Effector memory CD8-positive, alpha-beta T cell (primary cell): ENCODE results near the gene TMEM271.

ENCODE experiments used
- ATAC-seq: fragments of 150-1000 bp; cut with Tn5 transposase; replicated peaks from 2 replicates; pipeline ENCODE4 v1.10.0; 2021; ENCODE audit warnings: mild to moderate bottlenecking, moderate library complexity
- DNase-seq, 3 experiments: peaks; one replicate each; pipeline ENCODE4 v3.0.0; 2021
- H3K27ac Mint-ChIP-seq, 2 donors: one replicate each; pipeline ENCODE4 v1.8.0; 2022; ENCODE audit warnings: mild to moderate bottlenecking in 2 of 2, mixed read lengths in 2 of 2, moderate library complexity in 2 of 2
- H3K27me3 Mint-ChIP-seq, 2 donors: one replicate each; pipeline ENCODE4 v1.8.0; 2022; ENCODE audit warnings: mixed read lengths in 2 of 2
- H3K36me3 Mint-ChIP-seq: one replicate; pipeline ENCODE4 v1.8.0; 2022; ENCODE audit warnings: mild to moderate bottlenecking, moderate library complexity, mixed read lengths; ENCODE audit not compliant: insufficient read depth
- H3K4me1 Mint-ChIP-seq, 2 donors: one replicate each; pipeline ENCODE4 v1.8.0; 2022; ENCODE audit warnings: low read depth in 2 of 2, mixed read lengths in 2 of 2
- H3K4me3 Mint-ChIP-seq, 2 donors: one replicate each; pipeline ENCODE4 v1.8.0; 2022; ENCODE audit warnings: mild to moderate bottlenecking in 2 of 2, mixed read lengths in 2 of 2, moderate library complexity in 2 of 2
- H3K9me3 Mint-ChIP-seq, 2 donors: one replicate each; pipeline ENCODE4 v1.8.0; 2022; ENCODE audit warnings: mixed read lengths in 2 of 2

The TMEM271 gene

DNA sequence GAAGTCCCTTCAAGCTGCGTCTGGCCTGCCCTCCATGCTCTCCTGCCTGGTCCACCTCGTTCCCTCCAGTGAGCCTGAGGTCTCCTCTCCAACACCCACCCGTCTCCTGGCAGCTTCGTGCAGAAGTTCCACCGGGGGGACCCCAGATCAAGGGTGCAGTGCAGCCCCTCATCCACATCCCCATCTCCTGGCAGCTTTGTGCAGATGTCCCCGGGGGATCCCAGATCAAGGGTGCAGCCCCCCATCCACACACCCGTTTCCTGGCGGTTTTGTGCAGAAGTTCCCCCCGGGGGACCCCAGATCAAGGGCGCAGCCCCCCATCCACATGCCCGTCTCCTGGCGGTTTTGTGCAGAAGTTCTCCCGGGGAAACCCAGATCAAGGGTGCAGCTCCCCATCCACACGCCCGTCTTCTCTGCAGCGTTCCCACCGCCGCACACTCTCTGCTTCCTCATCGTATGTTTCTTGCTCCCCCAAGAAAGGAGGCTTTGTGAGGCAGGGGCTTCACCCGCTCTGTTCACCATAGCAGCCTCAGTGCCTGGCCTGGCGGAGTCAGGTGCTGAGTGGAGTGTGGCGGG, 41.4 kb downstream of the TMEM271 start:
- Mint-ChIP-seq H3K36me3 (peaks cover 10% of the 10 kb centered on the region), H3K27me3 (no peaks in the 10 kb centered on the region), H3K9me3 (no peaks in the 10 kb centered on the region), H3K27ac (no peak overlapping the region), H3K4me3 (no peak overlapping the region), H3K4me1 (peaks cover 3 to 7% of the 10 kb centered on the region in 2 donors)
- DNase-seq: no peak
- no peak for ATAC-seq

DNA sequence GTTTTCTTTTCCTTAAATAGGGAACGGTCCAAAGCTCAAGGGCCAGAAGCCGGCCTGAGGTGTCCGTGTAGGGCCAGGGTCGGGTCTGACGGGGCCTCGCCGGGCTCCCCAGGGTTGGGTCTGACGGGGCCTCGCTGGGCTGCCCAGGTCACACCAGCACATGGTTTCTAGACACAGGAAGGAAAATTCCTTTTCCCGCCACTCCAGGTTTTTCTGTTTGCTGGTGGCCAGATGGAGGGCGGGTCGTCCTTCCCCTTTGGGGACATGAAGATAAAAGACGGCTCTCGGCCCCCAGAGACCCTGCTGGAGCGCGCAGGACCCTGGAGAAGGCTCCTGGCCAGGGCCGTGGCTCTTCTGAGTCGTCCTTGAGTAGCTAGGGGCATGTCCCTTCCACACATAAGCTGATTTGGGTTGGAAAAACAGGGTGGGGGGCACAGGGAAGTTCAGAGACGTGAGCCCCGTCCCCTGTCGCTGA, 42.0 kb downstream of the TMEM271 start:
- Mint-ChIP-seq H3K27ac (no peak overlapping the region), H3K4me1 (peaks cover 3 to 9% of the 10 kb centered on the region in 2 donors), H3K27me3 (no peaks in the 10 kb centered on the region), H3K36me3 (peaks cover 10% of the 10 kb centered on the region), H3K4me3 (no peak overlapping the region), H3K9me3 (no peaks in the 10 kb centered on the region)
- DNase-seq (no peak), ATAC-seq (no peak)

DNA sequence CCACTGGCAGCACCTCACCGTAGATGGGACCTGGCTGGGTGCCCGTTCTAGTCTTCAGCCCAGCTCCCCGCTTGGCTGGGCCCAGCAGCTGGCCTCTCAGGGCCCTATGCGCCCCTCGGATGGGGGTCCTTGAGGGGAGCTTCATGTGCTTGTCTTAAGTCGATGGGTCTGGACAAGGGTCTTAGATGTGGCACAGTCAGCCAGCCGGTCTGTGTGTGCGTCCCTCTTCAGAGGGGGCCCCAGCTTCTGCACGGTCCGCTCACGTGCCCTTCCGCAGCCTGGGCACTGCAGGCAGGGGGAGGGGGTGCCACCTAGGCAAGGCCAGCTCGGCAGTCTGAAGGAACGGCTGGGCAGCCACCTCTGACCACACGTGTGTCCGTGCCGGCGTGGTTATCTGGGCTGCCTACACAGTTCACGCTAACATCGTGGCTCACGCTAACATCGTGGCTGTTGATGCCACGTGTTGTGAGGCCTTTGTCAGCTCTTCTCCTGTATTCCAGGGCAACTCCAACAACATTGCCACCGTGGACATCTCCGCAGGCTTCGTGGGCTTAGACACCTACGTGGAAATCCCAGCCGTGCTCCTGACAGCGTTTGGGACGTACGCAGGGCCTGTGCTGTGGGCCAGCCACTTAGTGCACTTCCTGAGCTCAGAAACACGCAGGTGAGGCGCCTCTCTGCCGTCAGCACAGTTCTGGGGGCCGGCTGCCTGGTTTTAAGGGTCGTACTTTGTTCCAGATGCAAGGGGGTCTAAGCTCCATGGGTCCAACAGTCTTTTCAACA, 42.6 kb downstream of the TMEM271 start:
- H3K4me3 Mint-ChIP-seq: no peak overlapping the region
- no peak overlapping the region for H3K27ac Mint-ChIP-seq
- H3K9me3 Mint-ChIP-seq: no peaks in the 10 kb centered on the region
- no peaks in the 10 kb centered on the region for H3K27me3 Mint-ChIP-seq
- ATAC-seq (no peak), DNase-seq (no peak)
- H3K36me3 Mint-ChIP-seq: peaks cover 7% of the 10 kb centered on the region
- H3K4me1 Mint-ChIP-seq: peaks cover 6 to 11% of the 10 kb centered on the region in 2 donors

DNA sequence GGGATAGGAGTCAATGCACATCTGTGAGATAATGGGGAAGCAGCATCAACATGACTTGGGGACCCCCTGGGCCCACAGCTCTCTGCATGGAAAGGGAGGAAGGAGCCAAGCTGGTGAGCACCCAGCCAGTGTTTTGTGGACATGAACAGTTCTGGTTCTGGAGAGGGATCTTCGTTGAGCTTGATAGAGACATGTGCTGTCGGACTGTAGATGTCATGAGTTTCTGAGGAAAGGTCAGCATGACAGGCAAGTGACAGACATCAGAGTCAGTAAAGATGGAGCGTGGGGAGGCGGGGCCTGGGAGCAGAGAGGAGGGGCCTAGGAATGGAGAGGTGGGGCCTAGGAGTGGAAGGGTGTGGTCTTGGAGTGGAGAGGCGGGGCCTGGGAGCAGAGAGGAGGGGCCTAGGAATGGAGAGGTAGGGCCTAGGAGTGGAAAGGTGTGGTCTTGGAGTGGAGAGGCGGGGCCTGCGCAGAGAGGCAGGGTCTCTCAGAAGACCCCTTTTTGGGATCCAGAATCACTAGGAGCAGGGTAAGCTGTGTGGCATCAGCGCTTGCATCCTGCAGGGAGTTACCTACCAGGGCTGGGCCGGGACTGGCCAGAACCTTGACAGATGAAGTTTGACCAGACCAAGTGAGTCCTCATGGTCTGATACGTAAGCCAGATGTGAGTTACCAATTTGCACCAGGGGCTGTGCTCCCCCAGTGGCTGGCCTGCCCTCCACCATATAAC, 43.3 kb downstream of the TMEM271 start:
- ATAC-seq (no peak), DNase-seq (no peak)
- Mint-ChIP-seq H3K9me3 (no peaks in the 10 kb centered on the region), H3K27ac (peak overlapping the region; percentile 8 to 19), H3K27me3 (no peaks in the 10 kb centered on the region), H3K4me3 (no peak overlapping the region), H3K36me3 (peaks cover 7% of the 10 kb centered on the region), H3K4me1 (peaks cover 7 to 11% of the 10 kb centered on the region in 2 donors)

DNA sequence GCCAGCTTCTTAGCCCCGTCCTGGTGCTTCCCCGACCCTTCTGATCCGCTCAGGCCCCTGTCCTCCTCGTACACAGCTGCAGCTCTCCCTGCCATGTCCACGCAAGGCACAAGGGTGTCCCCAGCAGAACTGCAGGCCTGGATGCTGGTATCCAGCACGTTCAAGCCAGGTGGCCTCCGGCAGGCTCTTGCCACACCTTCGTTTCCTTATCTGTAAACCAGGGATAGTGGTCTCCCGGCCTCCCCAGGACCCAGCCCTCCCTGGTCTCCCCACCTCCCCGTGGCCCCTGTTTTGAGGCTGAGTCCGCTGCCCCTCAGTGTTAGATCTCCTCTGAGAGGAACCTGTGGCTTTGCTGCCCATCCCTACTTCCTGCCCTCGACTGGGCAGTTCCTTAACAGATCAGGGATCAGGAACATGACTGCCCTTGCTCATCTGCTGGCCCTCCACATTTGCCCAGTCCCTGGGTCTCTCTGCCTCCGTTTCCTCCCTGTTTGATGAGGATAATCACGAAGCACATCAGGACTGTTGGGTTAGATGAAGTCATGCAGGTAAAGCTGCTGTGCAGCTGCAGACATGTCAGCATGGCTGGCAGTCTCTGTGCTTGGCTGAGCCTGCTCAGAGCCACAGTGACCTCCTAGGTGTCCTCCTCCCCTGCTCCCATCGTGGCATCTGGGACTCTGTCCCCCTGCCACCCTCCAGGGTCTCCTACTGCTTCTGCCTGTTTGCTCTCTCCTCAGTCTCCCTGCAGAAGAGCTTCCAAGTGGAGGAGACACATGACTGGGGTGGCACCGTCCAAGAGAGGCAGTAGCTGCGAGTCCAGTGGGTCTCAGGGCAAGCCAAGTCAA, 44.2 kb downstream of the TMEM271 start:
- Mint-ChIP-seq H3K27me3 (no peaks in the 10 kb centered on the region), H3K27ac (peak overlapping the region; percentile 8 to 19), H3K4me3 (no peak overlapping the region), H3K9me3 (no peaks in the 10 kb centered on the region), H3K36me3 (peaks cover 7% of the 10 kb centered on the region), H3K4me1 (peaks cover 7 to 11% of the 10 kb centered on the region in 2 donors)
- ATAC-seq (no peak), DNase-seq (no peak)

DNA sequence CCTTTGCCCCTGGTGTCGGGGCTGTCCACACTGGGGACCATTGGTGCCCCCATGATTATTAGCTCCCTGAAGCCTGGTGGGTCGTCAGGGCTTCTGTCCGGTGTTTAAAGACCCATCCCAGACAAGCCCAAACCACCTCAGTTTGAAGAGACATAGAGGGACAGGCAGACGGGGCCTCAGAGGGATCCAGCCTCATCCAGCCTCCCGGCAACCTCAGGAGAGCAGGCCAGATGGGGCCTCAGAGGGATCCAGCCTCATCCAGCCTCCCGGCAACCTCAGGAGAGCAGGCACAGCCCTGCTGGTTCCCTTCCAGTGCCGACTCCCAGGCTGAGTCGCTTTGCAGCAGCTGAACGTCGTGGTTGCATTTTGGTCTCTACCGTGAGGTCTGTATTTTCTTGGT, 45.0 kb downstream of the TMEM271 start:
- no peak overlapping the region for H3K4me3 Mint-ChIP-seq
- ATAC-seq (no peak), DNase-seq (no peak)
- H3K27me3 Mint-ChIP-seq: no peaks in the 10 kb centered on the region
- H3K27ac Mint-ChIP-seq: no peak overlapping the region
- peaks cover 7 to 11% of the 10 kb centered on the region in 2 donors for H3K4me1 Mint-ChIP-seq
- H3K9me3 Mint-ChIP-seq: no peaks in the 10 kb centered on the region
- peaks cover 12% of the 10 kb centered on the region for H3K36me3 Mint-ChIP-seq

DNA sequence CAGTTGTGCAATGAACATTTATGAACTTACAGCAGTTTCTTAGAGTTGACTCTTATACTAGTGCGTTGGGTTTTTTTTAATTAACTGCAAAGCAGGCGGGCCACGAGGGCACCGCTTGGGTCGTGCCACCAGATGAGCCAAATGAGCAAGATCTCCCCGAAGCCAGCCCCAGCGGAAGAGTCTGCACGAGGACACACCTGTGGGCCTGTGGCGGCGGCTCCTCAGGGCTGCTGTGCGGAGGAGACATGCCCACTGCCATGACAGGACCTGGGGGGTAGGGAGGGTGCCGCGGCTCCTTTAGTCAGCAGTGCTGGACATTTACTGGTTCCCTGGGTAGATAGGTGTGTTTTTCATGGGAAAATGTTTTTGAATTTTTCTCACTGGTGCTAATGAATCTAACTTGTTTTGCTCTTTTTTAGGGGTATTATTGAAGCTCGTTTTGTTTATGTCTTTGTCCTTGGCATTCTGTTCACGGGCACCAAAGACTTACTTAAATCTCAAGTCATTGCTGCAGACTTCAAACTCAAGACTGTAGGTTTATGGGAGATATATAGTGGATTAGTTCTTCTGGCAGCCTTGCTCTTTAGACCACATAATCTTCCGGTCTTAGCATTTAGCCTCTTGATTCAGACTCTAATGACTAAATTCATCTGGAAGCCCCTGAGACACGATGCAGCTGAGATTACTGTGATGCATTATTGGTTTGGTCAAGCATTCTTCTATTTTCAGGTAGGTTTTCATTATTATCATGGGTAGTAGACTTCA, 45.9 kb downstream of the TMEM271 start:
- no peak overlapping the region for H3K4me3 Mint-ChIP-seq
- DNase-seq (no peak), ATAC-seq (no peak)
- peaks cover 7 to 11% of the 10 kb centered on the region in 2 donors for H3K4me1 Mint-ChIP-seq
- no peak overlapping the region for H3K27ac Mint-ChIP-seq
- no peaks in the 10 kb centered on the region for H3K9me3 Mint-ChIP-seq
- H3K27me3 Mint-ChIP-seq: no peaks in the 10 kb centered on the region
- H3K36me3 Mint-ChIP-seq: peaks cover 15% of the 10 kb centered on the region

DNA sequence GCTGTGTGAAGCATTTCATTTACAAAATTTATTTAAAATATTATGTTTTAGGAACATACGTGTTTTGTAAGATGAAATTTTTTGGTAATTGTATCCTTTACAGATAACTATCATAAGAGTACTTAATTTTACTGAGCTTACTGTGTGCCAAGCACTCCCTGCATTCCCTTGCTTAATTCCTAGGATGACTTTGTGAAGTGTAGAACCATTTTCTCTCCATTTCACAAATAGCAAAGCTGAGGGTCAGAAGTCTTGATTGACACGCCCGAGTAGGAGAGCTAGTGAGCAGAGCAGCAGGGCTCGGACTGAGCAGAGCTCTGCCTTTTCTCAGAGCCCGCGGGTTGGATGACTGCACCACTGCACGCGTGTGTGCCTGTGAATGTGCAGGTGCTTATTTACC, 46.5 kb downstream of the TMEM271 start:
- Mint-ChIP-seq H3K36me3 (peaks cover 22% of the 10 kb centered on the region), H3K27me3 (no peaks in the 10 kb centered on the region), H3K4me3 (no peak overlapping the region), H3K9me3 (no peaks in the 10 kb centered on the region), H3K4me1 (peaks cover 7 to 11% of the 10 kb centered on the region in 2 donors), H3K27ac (no peak overlapping the region)
- ATAC-seq (no peak), DNase-seq (no peak)

DNA sequence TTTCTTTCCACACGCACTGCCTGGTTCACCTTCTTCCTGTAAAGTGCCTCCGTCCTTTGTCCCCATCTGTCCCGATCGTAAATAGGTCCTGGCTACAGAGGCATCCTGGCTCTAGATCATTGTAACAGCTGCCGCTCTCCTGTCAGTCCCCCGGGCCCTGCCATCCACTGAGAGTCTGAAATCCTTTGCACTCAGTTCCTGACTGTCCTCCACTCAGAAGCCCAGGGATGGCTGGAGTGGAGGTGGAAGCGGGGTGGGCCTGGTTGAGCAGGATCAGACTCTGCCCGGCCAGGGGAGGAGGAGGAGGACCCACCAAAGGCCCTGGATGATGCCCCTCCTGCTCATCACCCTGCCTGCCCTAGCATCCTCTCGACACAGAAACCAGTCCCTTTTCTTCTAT, 47.3 kb downstream of the TMEM271 start:
- DNase-seq (no peak), ATAC-seq (no peak)
- peak overlapping the region in 1 of 2 donors; percentile 29 for H3K27ac Mint-ChIP-seq
- H3K4me3 Mint-ChIP-seq: no peak overlapping the region
- peaks cover 7 to 11% of the 10 kb centered on the region in 2 donors for H3K4me1 Mint-ChIP-seq
- H3K36me3 Mint-ChIP-seq: peaks cover 26% of the 10 kb centered on the region
- H3K9me3 Mint-ChIP-seq: no peaks in the 10 kb centered on the region
- H3K27me3 Mint-ChIP-seq: no peaks in the 10 kb centered on the region

DNA sequence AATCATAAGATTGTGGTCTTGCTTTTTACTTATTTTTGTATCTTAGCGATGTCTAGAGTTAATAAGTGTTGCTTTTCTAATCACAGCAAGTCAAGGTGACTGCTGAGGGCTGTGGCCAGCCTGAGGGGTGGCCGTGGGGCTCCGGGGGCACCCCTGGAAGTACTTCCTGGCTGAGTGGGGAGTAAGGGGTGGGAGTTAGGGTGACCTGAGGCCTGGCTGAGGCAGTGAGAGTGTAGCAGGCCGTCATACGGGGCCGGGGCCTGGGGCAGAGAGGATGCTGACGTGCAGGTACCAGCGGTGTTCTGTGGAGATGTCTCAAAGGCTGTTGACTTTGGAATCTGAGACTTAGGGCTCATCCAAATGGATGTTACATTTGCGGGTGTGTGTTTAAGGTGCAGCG, 47.8 kb downstream of the TMEM271 start:
- no peak overlapping the region for H3K4me3 Mint-ChIP-seq
- no peak for ATAC-seq
- H3K27me3 Mint-ChIP-seq: no peaks in the 10 kb centered on the region
- H3K4me1 Mint-ChIP-seq: peaks cover 7 to 11% of the 10 kb centered on the region in 2 donors
- H3K36me3 Mint-ChIP-seq: peaks cover 31% of the 10 kb centered on the region
- H3K27ac Mint-ChIP-seq: no peak overlapping the region
- H3K9me3 Mint-ChIP-seq: no peaks in the 10 kb centered on the region
- no peak for DNase-seq

DNA sequence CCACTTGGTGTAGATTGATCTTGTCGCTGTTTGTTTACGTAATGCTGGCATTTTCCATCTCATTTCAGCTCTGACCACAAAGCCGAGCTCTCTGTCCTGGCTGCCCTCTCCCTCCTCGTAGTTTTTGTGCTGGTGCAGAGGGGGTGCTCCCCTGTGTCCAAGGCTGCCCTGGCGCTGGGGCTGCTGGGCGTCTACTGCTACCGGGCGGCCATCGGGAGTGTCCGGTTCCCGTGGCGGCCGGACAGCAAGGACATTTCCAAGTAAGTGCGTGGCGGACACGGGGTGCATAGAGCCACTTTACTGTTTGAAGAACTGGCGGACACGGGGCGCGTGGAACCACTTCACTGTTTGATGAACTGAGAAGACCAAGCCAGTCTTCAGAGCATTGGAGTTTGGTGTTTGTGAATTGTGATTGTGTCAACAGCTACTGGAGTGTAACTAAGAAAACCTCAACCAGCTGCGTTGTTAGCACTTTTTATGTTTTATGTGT, 49.1 kb downstream of the TMEM271 start:
- no peak for ATAC-seq
- Mint-ChIP-seq H3K36me3 (peaks cover 32% of the 10 kb centered on the region), H3K27me3 (no peaks in the 10 kb centered on the region), H3K27ac (peak overlapping the region; percentile 69 to 74), H3K9me3 (no peaks in the 10 kb centered on the region), H3K4me1 (peaks cover 3 to 5% of the 10 kb centered on the region in 2 donors), H3K4me3 (no peak overlapping the region)
- no peak for DNase-seq

DNA sequence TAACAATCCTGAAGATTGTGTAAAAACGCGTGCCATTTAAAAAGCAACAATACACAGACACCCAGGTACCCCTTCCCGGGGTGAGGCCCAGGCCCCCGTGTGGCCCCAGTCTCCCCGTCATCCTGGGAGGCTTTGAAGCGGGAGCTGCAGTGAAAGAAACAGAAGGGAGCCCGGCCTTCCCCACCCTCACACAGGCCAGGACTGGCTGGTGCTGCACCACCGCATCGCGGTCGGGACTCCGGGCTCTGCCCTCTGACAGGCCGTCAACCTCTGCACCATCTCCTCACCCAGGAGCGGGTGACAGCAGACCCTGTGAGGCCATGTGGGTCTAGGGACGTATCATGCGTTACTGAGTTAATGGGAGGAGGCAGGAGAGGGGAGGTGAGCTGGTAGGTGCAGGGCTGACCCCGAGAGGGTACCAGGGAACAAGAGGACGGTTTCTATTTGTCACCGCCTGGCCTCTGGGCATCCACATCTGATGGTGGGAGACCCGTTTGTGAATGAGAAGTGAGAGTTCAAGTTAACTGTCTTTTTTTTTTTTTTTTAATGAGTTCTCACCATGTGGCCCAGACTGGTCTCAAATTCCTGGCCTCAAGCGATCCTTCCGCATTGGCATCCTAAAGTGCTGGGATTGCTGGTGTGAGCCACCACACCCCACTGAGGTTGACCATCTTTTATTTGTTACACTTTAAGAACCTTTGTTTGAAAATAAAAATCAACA, 49.7 kb downstream of the TMEM271 start:
- peaks cover 3 to 5% of the 10 kb centered on the region in 2 donors for H3K4me1 Mint-ChIP-seq
- H3K4me3 Mint-ChIP-seq: no peak overlapping the region
- H3K27ac Mint-ChIP-seq: peak overlapping the region in 1 of 2 donors; percentile 69
- no peak for ATAC-seq
- DNase-seq: no peak
- H3K27me3 Mint-ChIP-seq: no peaks in the 10 kb centered on the region
- peaks cover 32% of the 10 kb centered on the region for H3K36me3 Mint-ChIP-seq
- no peaks in the 10 kb centered on the region for H3K9me3 Mint-ChIP-seq
